GM23248 (cell line): ENCODE results near the gene CFAP99. TPM values are rescaled to one million over a fixed set of nuclear protein-coding genes. Genes with fewer than 3 reads are reported as not detected.

Experiments used
- DNase-seq: peaks from one replicate; pipeline ENCODE4 v3.0.0-alpha.2; 2015
- H2AFZ ChIP-seq: fragments of 200-600 bp; sonication (generic); 2 replicates; pipeline ENCODE4 v1.6.1; 2016; ENCODE audit warnings: antibody characterized with exemption
- H3F3A ChIP-seq: fragments of 200-600 bp; sonication (generic); 2 replicates; pipeline ENCODE4 v1.6.1; 2016; ENCODE audit warnings: mild to moderate bottlenecking, antibody characterized with exemption, mixed run types; ENCODE audit not compliant: insufficient read depth
- H3K27ac ChIP-seq: fragments of 200-600 bp; sonication (generic); 2 replicates; pipeline ENCODE4 v1.5.1; 2016; ENCODE audit warnings: mild to moderate bottlenecking
- H3K27me3 ChIP-seq: fragments of 200-600 bp; sonication (generic); replicated peaks from 2 replicates; pipeline ENCODE4 v1.6.1; 2016; ENCODE audit warnings: mild to moderate bottlenecking; ENCODE audit not compliant: insufficient read depth
- H3K36me3 ChIP-seq: fragments of 200-600 bp; sonication (generic); 2 replicates; pipeline ENCODE4 v1.6.1; 2016; ENCODE audit warnings: low read depth, mild to moderate bottlenecking
- H3K4me1 ChIP-seq: fragments of 200-600 bp; sonication (generic); 2 replicates; pipeline ENCODE4 v1.6.1; 2016; ENCODE audit warnings: mild to moderate bottlenecking; ENCODE audit not compliant: insufficient read depth
- H3K4me2 ChIP-seq: fragments of 200-600 bp; sonication (generic); one replicate; pipeline ENCODE4 v1.6.1; 2016; ENCODE audit warnings: mild to moderate bottlenecking; ENCODE audit not compliant: unreplicated experiment
- H3K4me3 ChIP-seq: fragments of 200-600 bp; sonication (generic); 2 replicates; pipeline ENCODE4 v1.5.1; 2016; ENCODE audit warnings: mild to moderate bottlenecking
- H3K79me2 ChIP-seq: fragments of 200-600 bp; sonication (generic); 2 replicates; pipeline ENCODE4 v1.6.1; 2016; ENCODE audit warnings: mild to moderate bottlenecking; ENCODE audit not compliant: insufficient read depth
- H3K9ac ChIP-seq: fragments of 200-600 bp; sonication (generic); 2 replicates; pipeline ENCODE4 v1.6.1; 2016; ENCODE audit warnings: mild to moderate bottlenecking
- H3K9me2 ChIP-seq: fragments of 200-600 bp; sonication (generic); 2 replicates; pipeline ENCODE4 v1.6.1; 2016; ENCODE audit warnings: mixed run types, mild to moderate bottlenecking, moderate library complexity; ENCODE audit not compliant: insufficient read depth
- H3K9me3 ChIP-seq: fragments of 200-600 bp; sonication (generic); one replicate; pipeline ENCODE4 v1.6.1; 2017; ENCODE audit warnings: low read depth
- H4K20me1 ChIP-seq: fragments of 200-600 bp; sonication (generic); 2 replicates; pipeline ENCODE4 v1.6.0; 2016; ENCODE audit not compliant: insufficient read depth
- EZH2 ChIP-seq: fragments of 200-600 bp; sonication (generic); IDR thresholded peaks from 2 replicates; pipeline ENCODE4 v1.6.1; 2018; ENCODE audit warnings: antibody characterized with exemption, mild to moderate bottlenecking; ENCODE audit not compliant: insufficient read depth, poor library complexity, severe bottlenecking
- EZH2phosphoT487 ChIP-seq: fragments of 200-600 bp; sonication (generic); IDR thresholded peaks from 2 replicates; pipeline ENCODE4 v1.6.1; 2018; ENCODE audit warnings: antibody characterized with exemption, moderate library complexity, mild to moderate bottlenecking, low read depth; ENCODE audit not compliant: insufficient read depth
- WGBS, 2 experiments: methylation state at CpG; one replicate each; pipeline ENCODE4 v1.1.6; 2015 to 2017; ENCODE audit warnings: low lambda C conversion rate in 2 of 2, low coverage in 1 of 2; ENCODE audit errors: missing lambda C conversion rate in 2 of 2; 5-methylcytosine and 5-hydroxymethylcytosine counted together
- in situ Hi-C: fragments of 300-500 bp; cut with MboI; formaldehyde crosslinking; loops from 2 replicates; pipeline ENCODE4 v1.15.0; 2020
- polyA plus RNA-seq: library from polyadenylated mRNA; unstranded; fragments of >200 nt; fragmentation: Nextera tagmentation; extraction: Ambion mirVana; gene quantifications from 2 replicates; pipeline ENCODE4 v1.2.1, GENCODE V29; 2016
- total RNA-seq: library from RNA; depleted of rRNA; stranded (reverse); fragments of >200 nt; shearing (Covaris generic); gene quantifications from 2 replicates; pipeline ENCODE4 v1.2.3, GENCODE V29; 2014

Gene CFAP99
- total and polyA plus RNA-seq, 2 experiments from 2014 or later: not detected

- Histone ChIP-seq H4K20me1 (no peaks in the 10 kb centered on the region), H3F3A (no peaks in the 10 kb centered on the region), H3K4me1 (no peaks in the 10 kb centered on the region), H3K9ac (no peak overlapping the region), H3K9me3 (no peaks in the 10 kb centered on the region), H3K4me2 (no peak overlapping the region), H3K4me3 (no peak overlapping the region), H3K9me2 (no peaks in the 10 kb centered on the region), H2AFZ (no peak overlapping the region), H3K36me3 (no peaks in the 10 kb centered on the region), H3K27ac (no peak overlapping the region), H3K79me2 (no peaks in the 10 kb centered on the region), H3K27me3 (no peaks in the 10 kb centered on the region)
- TF ChIP-seq EZH2: no peak
- TF ChIP-seq EZH2phosphoT487: no peak
- in situ Hi-C loops: loop anchor here (10.0 kb wide), 1 partner anchor 225 kb away; no protein-coding TSS in a partner anchor
- DNase-seq: no peak
- 68 to 70% methylated on average over 26 to 27 of the region's 27 CpGs for WGBS, 2 experiments
Measured at GRCh38 chr4:2449511-2450392, 31.0 kb downstream of the CFAP99 start.

GRCh38 chr4:2450394-2451035 lies 31.8 kb downstream of the CFAP99 start:
- no peak overlapping the region for H2AFZ ChIP-seq
- H3K4me1 ChIP-seq: no peaks in the 10 kb centered on the region
- no peak overlapping the region for H3K4me2 ChIP-seq
- WGBS, 2 experiments: 69 to 75% methylated on average over 16 of the region's 16 CpGs
- DNase-seq: no peak
- TF ChIP-seq EZH2phosphoT487: no peak
- no peak for TF ChIP-seq EZH2
- H3F3A ChIP-seq: no peaks in the 10 kb centered on the region
- no peak overlapping the region for H3K4me3 ChIP-seq
- H3K9ac ChIP-seq: no peak overlapping the region
- no peaks in the 10 kb centered on the region for H3K27me3 ChIP-seq
- H3K9me2 ChIP-seq: no peaks in the 10 kb centered on the region
- no peaks in the 10 kb centered on the region for H3K79me2 ChIP-seq
- H4K20me1 ChIP-seq: no peaks in the 10 kb centered on the region
- in situ Hi-C loops: no loop called here
- no peaks in the 10 kb centered on the region for H3K36me3 ChIP-seq
- no peak overlapping the region for H3K27ac ChIP-seq
- no peaks in the 10 kb centered on the region for H3K9me3 ChIP-seq

GRCh38 chr4:2451036-2451520 lies 32.3 kb downstream of the CFAP99 start:
- no peaks in the 10 kb centered on the region for H3K27me3 ChIP-seq
- no peaks in the 10 kb centered on the region for H3K36me3 ChIP-seq
- in situ Hi-C loops: no loop called here
- H3K9ac ChIP-seq: no peak overlapping the region
- H3K9me3 ChIP-seq: no peaks in the 10 kb centered on the region
- no peak for TF ChIP-seq EZH2
- TF ChIP-seq EZH2phosphoT487: no peak
- H3F3A ChIP-seq: no peaks in the 10 kb centered on the region
- H3K79me2 ChIP-seq: no peaks in the 10 kb centered on the region
- DNase-seq: no peak
- 59 to 61% methylated on average over 10 of the region's 10 CpGs for WGBS, 2 experiments
- no peak overlapping the region for H2AFZ ChIP-seq
- H3K4me2 ChIP-seq: no peak overlapping the region
- H3K4me1 ChIP-seq: no peaks in the 10 kb centered on the region
- no peak overlapping the region for H3K4me3 ChIP-seq
- H3K9me2 ChIP-seq: no peaks in the 10 kb centered on the region
- no peaks in the 10 kb centered on the region for H4K20me1 ChIP-seq
- no peak overlapping the region for H3K27ac ChIP-seq

GRCh38 chr4:2451821-2452785 lies 33.3 kb downstream of the CFAP99 start:
- DNase-seq: no peak
- 58 to 62% methylated on average over 22 to 25 of the region's 25 CpGs for WGBS, 2 experiments
- Histone ChIP-seq H2AFZ (no peak overlapping the region), H3K4me2 (no peak overlapping the region), H3K36me3 (no peaks in the 10 kb centered on the region), H3K9me3 (no peaks in the 10 kb centered on the region), H3K9ac (no peak overlapping the region), H4K20me1 (no peaks in the 10 kb centered on the region), H3K27me3 (no peaks in the 10 kb centered on the region), H3K4me1 (no peaks in the 10 kb centered on the region), H3K79me2 (no peaks in the 10 kb centered on the region), H3F3A (no peaks in the 10 kb centered on the region), H3K27ac (no peak overlapping the region), H3K4me3 (no peak overlapping the region), H3K9me2 (no peaks in the 10 kb centered on the region)
- TF ChIP-seq EZH2phosphoT487: no peak
- TF ChIP-seq EZH2: no peak
- in situ Hi-C loops: no loop called here
